Neural cell (in vitro differentiated cells): Measurements from ENCODE around the gene ZNF442. TPM values are rescaled to one million over a fixed set of nuclear protein-coding genes. Genes with fewer than 3 reads are reported as not detected.
"Not testable (repeated sequence)": the region's sequence is repeated elsewhere in the genome, so short reads cannot be mapped to it uniquely, and the experiment has no call there.

Experiments used
- H2AFZ ChIP-seq: fragments of 200-600, 300-800 bp; sonication (generic), shearing (Covaris generic); 2 replicates; pipeline ENCODE4 v1.6.0; 2014; ENCODE audit warnings: low read depth, mild to moderate bottlenecking, antibody characterized with exemption, low read length, moderate library complexity
- H3F3A ChIP-seq: fragments of 200-600 bp; shearing (Covaris generic); 2 replicates; pipeline ENCODE4 v1.6.1; 2016; ENCODE audit warnings: mild to moderate bottlenecking, moderate library complexity, mixed read lengths, antibody characterized with exemption, low read length; ENCODE audit not compliant: insufficient read depth, poor library complexity, severe bottlenecking
- H3K27ac ChIP-seq: fragments of 200-600, 300-800 bp; sonication (generic), shearing (Covaris generic); 2 replicates; pipeline ENCODE4 v1.5.1; 2014; ENCODE audit warnings: mild to moderate bottlenecking, low read length, moderate library complexity
- H3K27me3 ChIP-seq: fragments of 300-800, 200-600 bp; sonication (generic), shearing (Covaris generic); 2 replicates; pipeline ENCODE4 v1.6.0; 2014; ENCODE audit warnings: mild to moderate bottlenecking, low read depth, low read length, moderate library complexity; ENCODE audit not compliant: insufficient read depth
- H3K36me3 ChIP-seq: fragments of 300-800, 200-600 bp; sonication (generic), shearing (Covaris generic); 2 replicates; pipeline ENCODE4 v1.5.1; 2014; ENCODE audit warnings: mild to moderate bottlenecking, antibody characterized with exemption, low read length, moderate library complexity; ENCODE audit not compliant: insufficient read depth
- H3K4me2 ChIP-seq: fragments of 300-800, 200-600 bp; sonication (generic), shearing (Covaris generic); 2 replicates; pipeline ENCODE4 v1.6.0; 2014; ENCODE audit warnings: mild to moderate bottlenecking, low read length
- H3K4me3 ChIP-seq: fragments of 300-800, 200-600 bp; sonication (generic), shearing (Covaris generic); 2 replicates; pipeline ENCODE4 v1.5.1; 2014; ENCODE audit warnings: mild to moderate bottlenecking, low read length, moderate library complexity
- H3K79me2 ChIP-seq: fragments of 200-600 bp; shearing (Covaris generic); replicated peaks from 2 replicates; pipeline ENCODE4 v1.6.0; 2014; ENCODE audit warnings: mild to moderate bottlenecking, low read length, moderate library complexity; ENCODE audit not compliant: insufficient read depth
- H3K9ac ChIP-seq: fragments of 300-800, 200-600 bp; sonication (generic), shearing (Covaris generic); 2 replicates; pipeline ENCODE4 v1.6.1; 2016; ENCODE audit warnings: mild to moderate bottlenecking, low read length, mixed read lengths
- H3K9me2 ChIP-seq: fragments of 200-600 bp; shearing (Covaris generic); 2 replicates; pipeline ENCODE4 v1.6.1; 2016; ENCODE audit warnings: mild to moderate bottlenecking, low read length, mixed read lengths; ENCODE audit not compliant: insufficient read depth
- H3K9me3 ChIP-seq: fragments of 200-600, 300-800 bp; sonication (generic), shearing (Covaris generic); 2 replicates; pipeline ENCODE4 v1.6.1; 2016; ENCODE audit warnings: mild to moderate bottlenecking, mixed run types, low read length, moderate library complexity, mixed read lengths
- H4K20me1 ChIP-seq: fragments of 200-600 bp; shearing (Covaris generic); 2 replicates; pipeline ENCODE4 v1.6.1; 2016; ENCODE audit warnings: mild to moderate bottlenecking, mixed run types; ENCODE audit not compliant: insufficient read depth
- EP300 ChIP-seq: fragments of 450-650 bp; conservative IDR thresholded peaks from 2 replicates; pipeline ENCODE4 v1.6.1; 2014; ENCODE audit warnings: antibody characterized with exemption, mild to moderate bottlenecking, moderate library complexity; ENCODE audit not compliant: poor library complexity, severe bottlenecking
- EZH2 ChIP-seq: fragments of 200-600, 300-800 bp; shearing (Covaris generic), sonication (generic); IDR thresholded peaks from 2 replicates; pipeline ENCODE4 v1.6.1; 2014; ENCODE audit warnings: antibody characterized with exemption, low read length, borderline replicate concordance, mild to moderate bottlenecking; ENCODE audit not compliant: insufficient read depth, poor library complexity, severe bottlenecking
- MXI1 ChIP-seq: fragments of 450-650 bp; conservative IDR thresholded peaks from 2 replicates; pipeline ENCODE4 v1.6.1; 2014; ENCODE audit warnings: antibody characterized with exemption, mild to moderate bottlenecking; ENCODE audit not compliant: poor library complexity, severe bottlenecking
- POLR2AphosphoS5 ChIP-seq: IDR thresholded peaks from 2 replicates; pipeline ENCODE4 v1.6.1; 2012
- RAD21 ChIP-seq: fragments of 450-650 bp; conservative IDR thresholded peaks from 2 replicates; pipeline ENCODE4 v1.6.1; 2014; ENCODE audit warnings: antibody characterized with exemption, mild to moderate bottlenecking, moderate library complexity
- SMC3 ChIP-seq: fragments of 450-650 bp; conservative IDR thresholded peaks from 2 replicates; pipeline ENCODE4 v1.6.1; 2014; ENCODE audit warnings: antibody characterized with exemption, mild to moderate bottlenecking, moderate library complexity; ENCODE audit not compliant: poor library complexity
- TAF1 ChIP-seq: IDR thresholded peaks from 2 replicates; pipeline ENCODE4 v1.6.1; 2012; ENCODE audit warnings: low read depth
- polyA plus RNA-seq: library from polyadenylated mRNA; depleted of rRNA; stranded (reverse); fragments of >200 nt; gene quantifications from 2 replicates; pipeline ENCODE4 v1.2.3, GENCODE V29; 2014
- TF ChIP-seq, protein P1 (sequence below): IDR thresholded peaks from 2 replicates; pipeline ENCODE4 v1.6.1; 2012; ENCODE audit warnings: borderline replicate concordance
- TF ChIP-seq, protein P2 (sequence below): fragments of 450-650 bp; IDR thresholded peaks from 2 replicates; pipeline ENCODE4 v1.5.1; 2014; ENCODE audit warnings: antibody characterized with exemption, mild to moderate bottlenecking, moderate library complexity; ENCODE audit not compliant: poor library complexity, severe bottlenecking

The ZNF442 gene
- polyA plus RNA-seq, 1 donor from 2014 or later = 8.8 TPM

DNA sequence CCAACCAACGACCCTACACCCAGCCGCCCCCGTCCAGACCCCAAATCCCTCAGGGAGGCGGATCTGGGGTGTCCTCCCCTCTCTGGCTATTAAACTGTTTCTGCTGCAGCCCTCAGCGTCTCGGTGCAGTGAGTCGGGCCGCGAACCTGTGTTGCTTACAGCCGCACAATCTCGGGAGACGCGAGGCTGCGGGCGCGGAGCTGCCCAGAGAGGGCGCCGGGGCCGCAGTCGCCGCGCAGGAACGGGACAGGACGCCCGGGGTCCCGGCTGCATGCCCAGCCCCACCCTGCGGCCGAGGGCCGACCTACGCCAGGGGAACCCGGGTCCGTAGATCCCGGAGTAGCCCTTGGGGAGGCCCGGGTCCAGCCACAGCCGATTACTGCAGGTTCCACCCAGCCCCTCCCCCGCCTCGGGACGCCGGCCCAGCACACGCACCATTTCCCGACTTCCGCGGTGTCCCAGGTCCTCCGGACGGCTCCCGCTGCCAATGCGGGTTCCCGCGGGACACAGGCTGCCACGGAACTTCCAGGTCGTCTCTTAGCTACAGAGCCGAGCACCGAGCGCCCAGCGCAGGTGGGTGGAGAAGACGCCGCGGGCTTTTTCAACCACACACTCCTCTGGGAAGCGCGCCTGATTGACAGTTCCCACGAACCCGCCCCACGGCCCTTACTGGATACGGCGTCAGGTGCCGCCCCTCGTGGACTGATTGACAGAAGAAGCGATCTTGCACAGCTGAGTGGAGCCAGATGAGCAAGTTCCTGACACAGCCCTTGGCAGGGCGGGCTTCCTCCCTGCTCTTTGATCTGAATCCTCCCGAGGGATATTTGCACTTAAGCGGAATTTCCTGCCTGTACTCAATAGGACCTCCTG, 35.4 kb upstream of the ZNF442 start, which contains the start of gene ZNF799:
TSS of gene ZNF799 (minus strand) at position 639 of the 870 bp plus-strand sequence. CDS start at position 438, 201 bp downstream.
- Histone ChIP-seq H3K9me2 (no peaks in the 10 kb centered on the region), H3K4me2 (peak within 1 kb of the TSS; percentile 76), H4K20me1 (no peaks in the 10 kb centered on the region), H3K79me2 (no peaks in the 10 kb centered on the region), H3K9ac (peak within 1 kb of the TSS; percentile 50), H2AFZ (no peak within 1 kb of the TSS), H3F3A (no peaks in the 10 kb centered on the region), H3K27ac (no peak within 1 kb of the TSS), H3K36me3 (no peaks in the 10 kb centered on the region), H3K9me3 (no peaks in the 10 kb centered on the region), H3K4me3 (peak within 1 kb of the TSS; percentile 71), H3K27me3 (no peaks in the 10 kb centered on the region)
- TF ChIP-seq EZH2 (no peak), SMC3 (peak; percentile 37), POLR2AphosphoS5 (peak; percentile 57), TAF1 (no peak), RAD21 (peak; percentile 36), EP300 (peak; percentile 48), MXI1 (peak; percentile 97)
- TF ChIP-seq, protein P1, sequence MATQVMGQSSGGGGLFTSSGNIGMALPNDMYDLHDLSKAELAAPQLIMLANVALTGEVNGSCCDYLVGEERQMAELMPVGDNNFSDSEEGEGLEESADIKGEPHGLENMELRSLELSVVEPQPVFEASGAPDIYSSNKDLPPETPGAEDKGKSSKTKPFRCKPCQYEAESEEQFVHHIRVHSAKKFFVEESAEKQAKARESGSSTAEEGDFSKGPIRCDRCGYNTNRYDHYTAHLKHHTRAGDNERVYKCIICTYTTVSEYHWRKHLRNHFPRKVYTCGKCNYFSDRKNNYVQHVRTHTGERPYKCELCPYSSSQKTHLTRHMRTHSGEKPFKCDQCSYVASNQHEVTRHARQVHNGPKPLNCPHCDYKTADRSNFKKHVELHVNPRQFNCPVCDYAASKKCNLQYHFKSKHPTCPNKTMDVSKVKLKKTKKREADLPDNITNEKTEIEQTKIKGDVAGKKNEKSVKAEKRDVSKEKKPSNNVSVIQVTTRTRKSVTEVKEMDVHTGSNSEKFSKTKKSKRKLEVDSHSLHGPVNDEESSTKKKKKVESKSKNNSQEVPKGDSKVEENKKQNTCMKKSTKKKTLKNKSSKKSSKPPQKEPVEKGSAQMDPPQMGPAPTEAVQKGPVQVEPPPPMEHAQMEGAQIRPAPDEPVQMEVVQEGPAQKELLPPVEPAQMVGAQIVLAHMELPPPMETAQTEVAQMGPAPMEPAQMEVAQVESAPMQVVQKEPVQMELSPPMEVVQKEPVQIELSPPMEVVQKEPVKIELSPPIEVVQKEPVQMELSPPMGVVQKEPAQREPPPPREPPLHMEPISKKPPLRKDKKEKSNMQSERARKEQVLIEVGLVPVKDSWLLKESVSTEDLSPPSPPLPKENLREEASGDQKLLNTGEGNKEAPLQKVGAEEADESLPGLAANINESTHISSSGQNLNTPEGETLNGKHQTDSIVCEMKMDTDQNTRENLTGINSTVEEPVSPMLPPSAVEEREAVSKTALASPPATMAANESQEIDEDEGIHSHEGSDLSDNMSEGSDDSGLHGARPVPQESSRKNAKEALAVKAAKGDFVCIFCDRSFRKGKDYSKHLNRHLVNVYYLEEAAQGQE = peak; percentile 37
- TF ChIP-seq, protein P2, sequence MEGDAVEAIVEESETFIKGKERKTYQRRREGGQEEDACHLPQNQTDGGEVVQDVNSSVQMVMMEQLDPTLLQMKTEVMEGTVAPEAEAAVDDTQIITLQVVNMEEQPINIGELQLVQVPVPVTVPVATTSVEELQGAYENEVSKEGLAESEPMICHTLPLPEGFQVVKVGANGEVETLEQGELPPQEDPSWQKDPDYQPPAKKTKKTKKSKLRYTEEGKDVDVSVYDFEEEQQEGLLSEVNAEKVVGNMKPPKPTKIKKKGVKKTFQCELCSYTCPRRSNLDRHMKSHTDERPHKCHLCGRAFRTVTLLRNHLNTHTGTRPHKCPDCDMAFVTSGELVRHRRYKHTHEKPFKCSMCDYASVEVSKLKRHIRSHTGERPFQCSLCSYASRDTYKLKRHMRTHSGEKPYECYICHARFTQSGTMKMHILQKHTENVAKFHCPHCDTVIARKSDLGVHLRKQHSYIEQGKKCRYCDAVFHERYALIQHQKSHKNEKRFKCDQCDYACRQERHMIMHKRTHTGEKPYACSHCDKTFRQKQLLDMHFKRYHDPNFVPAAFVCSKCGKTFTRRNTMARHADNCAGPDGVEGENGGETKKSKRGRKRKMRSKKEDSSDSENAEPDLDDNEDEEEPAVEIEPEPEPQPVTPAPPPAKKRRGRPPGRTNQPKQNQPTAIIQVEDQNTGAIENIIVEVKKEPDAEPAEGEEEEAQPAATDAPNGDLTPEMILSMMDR = peak; percentile 30

DNA sequence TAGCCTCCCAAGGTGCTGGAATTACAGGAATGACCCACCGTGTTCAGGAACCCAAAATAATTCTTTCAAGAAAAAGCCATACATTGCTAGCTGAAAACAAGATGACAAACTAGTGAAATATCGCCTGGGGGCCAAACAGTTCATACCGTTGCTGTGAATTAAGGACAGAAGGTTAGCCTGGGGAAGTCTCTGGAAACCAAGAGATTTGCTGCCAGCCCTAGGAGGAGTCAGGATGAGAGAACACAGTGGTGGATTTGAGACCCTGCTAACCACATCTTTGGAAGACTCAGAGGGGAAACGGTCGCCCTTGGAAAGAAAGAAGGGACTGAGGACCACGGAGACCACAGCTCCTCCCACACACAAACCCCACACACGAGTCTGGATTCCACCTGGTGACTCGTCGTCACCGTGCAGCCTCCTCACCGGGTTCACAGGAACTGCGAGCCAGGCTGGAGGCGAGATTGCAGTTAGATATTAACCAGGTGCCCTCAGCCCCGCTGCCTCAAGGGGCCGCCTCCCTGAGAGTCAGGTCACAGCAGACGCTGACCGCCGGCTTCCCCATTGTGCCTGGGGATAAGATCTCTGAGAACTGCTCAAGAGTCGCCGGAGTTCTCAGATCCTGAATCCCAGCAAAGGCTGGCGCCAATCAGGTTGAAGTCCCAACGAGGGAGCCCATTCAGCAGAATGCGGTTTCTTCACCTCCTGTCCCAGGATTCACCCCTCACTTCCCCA, 34.6 kb upstream of the ZNF442 start:
- peak overlapping the region; percentile 71 for H3K4me3 ChIP-seq
- H4K20me1 ChIP-seq, H3K27me3 ChIP-seq, H3K9me3 ChIP-seq, H3F3A ChIP-seq, H3K79me2 ChIP-seq, H3K36me3 ChIP-seq, H3K9me2 ChIP-seq, H3K27ac ChIP-seq, H2AFZ ChIP-seq: not testable (repeated sequence)
- peak overlapping the region; percentile 76 for H3K4me2 ChIP-seq
- H3K9ac ChIP-seq = peak overlapping the region; percentile 50

DNA sequence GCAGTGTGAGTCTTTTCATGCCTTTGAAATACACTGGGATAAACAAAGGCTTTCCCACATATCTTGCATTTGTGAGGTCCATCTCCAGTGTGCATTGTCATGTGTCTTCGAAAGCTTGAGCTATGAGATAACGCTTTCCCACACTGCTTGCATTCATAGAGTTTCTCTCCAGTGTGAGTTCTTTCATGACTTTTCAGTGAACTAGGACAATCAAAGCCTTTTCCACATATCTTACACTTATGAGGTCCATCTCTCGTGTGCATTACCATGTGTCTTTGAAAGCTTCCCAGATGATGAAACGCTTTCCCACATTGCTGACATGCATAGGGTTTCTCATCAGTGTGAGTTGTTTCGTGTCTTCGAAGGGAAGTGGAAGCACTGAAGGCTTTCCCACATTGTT, 25.7 kb upstream of the ZNF442 start:
- H3K27ac ChIP-seq, H3K4me2 ChIP-seq, H3F3A ChIP-seq, H4K20me1 ChIP-seq, H3K27me3 ChIP-seq, H3K36me3 ChIP-seq, H3K4me3 ChIP-seq, H3K9me2 ChIP-seq, H3K9ac ChIP-seq, H3K79me2 ChIP-seq, H2AFZ ChIP-seq, H3K9me3 ChIP-seq: not testable (repeated sequence)

DNA sequence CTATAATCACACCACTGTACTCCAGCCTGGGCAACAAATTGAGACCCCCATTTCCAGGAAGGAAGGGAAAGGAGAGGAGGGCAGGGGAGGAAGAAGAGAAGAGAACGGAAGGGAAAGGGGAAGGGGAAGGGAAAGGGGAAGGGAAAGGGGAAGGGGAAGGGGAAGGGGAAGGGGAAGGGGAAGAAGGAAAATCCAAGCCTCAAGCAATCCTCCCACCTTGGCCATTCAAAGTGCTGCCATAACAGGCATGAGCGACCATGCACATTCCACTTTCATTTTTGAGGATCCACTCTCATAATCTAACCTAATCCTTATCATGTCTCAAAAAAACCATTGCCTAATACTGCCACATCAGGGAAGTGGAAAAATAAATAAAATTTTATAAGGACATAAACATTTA, 20.9 kb upstream of the ZNF442 start:
- not testable (repeated sequence) for H3K27me3 ChIP-seq, H3K9me2 ChIP-seq, H3K79me2 ChIP-seq, H3K27ac ChIP-seq, H4K20me1 ChIP-seq, H3K9ac ChIP-seq, H2AFZ ChIP-seq, H3K4me2 ChIP-seq, H3K4me3 ChIP-seq, H3K36me3 ChIP-seq, H3K9me3 ChIP-seq, H3F3A ChIP-seq
